ENCODE results near the gene TERB2. TPM values are rescaled to one million over a fixed set of nuclear protein-coding genes. Genes with fewer than 3 reads are reported as not detected.
"Not testable (repeated sequence)": the region's sequence is repeated elsewhere in the genome, so short reads cannot be mapped to it uniquely, and the experiment has no call there.

Gene TERB2
- polyA plus RNA-seq, 1 donor: not detected

DNA sequence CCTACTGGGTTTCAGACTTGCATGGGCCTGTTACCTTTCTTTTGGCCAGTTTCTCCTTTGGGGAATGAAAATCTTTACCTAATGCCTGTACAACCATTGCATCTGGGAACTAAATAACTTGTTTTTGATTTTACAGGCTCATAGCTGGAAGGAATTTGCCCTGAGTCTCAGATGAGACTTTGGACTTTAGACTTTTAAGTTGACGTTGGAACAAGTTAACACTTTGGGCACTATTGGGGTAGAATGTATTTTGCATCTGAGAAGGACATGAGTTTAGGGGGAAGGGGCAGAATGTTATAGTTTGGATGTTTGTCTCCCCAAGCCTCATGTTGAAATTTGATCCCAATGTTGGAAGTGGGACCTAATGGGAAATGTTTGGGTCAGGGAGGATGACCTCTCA, 44.7 kb downstream of the TERB2 start:
- DNase-seq; H3K36me3 ChIP-seq (ENCODE audit: control insufficient read depth, insufficient read depth, low read length): not testable (repeated sequence)
- 20% methylated on average over 1 of the region's 1 CpG for WGBS (ENCODE audit: insufficient coverage, low lambda C conversion rate)

DNA sequence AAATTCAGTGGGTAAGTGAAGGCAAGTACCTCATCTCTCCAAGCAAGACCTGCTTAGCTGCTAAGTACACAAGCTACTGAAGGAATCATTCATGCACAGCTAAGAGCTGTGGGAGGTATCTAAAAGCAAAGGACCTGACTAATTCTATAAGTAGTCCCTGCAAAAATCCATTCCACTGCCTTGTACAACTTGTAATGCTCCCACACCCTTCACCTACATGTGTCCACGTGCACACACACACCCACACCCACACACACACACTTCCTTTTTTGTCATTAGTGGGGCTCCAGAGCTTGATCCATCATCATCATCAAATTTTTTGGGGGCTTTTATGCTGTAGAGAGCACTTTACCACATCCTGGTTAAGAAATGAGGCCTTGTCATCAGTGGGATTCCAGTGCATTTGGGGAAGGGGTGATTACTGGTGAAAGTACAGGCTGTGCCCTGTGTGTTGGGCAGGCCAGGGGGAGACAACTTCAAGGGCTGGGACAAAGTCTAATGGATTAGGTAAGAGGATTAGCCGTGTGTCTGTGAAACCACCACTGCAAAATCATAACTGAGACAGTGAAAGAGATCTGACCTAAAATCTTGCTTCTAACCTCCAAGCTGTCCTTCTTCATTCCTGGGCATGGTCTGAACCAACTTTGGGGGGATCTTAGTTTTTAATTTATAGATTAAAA, 47.4 kb downstream of the TERB2 start:
- not testable (repeated sequence) for H3K4me3 ChIP-seq (ENCODE audit: low read length); H3K9me3 ChIP-seq (ENCODE audit: control insufficient read depth, low read depth, low read length); H3K36me3 ChIP-seq (ENCODE audit: control insufficient read depth, insufficient read depth, low read length); H3K27ac ChIP-seq (ENCODE audit: low read length); H3K27me3 ChIP-seq (ENCODE audit: control insufficient read depth, insufficient read depth, low read length)
- H3K4me1 ChIP-seq (ENCODE audit: control insufficient read depth, insufficient read depth, low read length): peaks cover 16% of the 10 kb centered on the region
- DNase-seq: peak; percentile 19 to 49
- 40% methylated on average over 1 of the region's 2 CpGs for WGBS (ENCODE audit: insufficient coverage, low lambda C conversion rate)

More for the DNA sequence above, 44.7 kb downstream of the TERB2 start:
- H3K4me1 ChIP-seq (ENCODE audit: control insufficient read depth, insufficient read depth, low read length): peaks cover 16% of the 10 kb centered on the region
- H3K9me3 ChIP-seq (ENCODE audit: control insufficient read depth, low read depth, low read length); H3K27ac ChIP-seq (ENCODE audit: low read length); H3K27me3 ChIP-seq (ENCODE audit: control insufficient read depth, insufficient read depth, low read length); H3K4me3 ChIP-seq (ENCODE audit: low read length): not testable (repeated sequence)

DNA sequence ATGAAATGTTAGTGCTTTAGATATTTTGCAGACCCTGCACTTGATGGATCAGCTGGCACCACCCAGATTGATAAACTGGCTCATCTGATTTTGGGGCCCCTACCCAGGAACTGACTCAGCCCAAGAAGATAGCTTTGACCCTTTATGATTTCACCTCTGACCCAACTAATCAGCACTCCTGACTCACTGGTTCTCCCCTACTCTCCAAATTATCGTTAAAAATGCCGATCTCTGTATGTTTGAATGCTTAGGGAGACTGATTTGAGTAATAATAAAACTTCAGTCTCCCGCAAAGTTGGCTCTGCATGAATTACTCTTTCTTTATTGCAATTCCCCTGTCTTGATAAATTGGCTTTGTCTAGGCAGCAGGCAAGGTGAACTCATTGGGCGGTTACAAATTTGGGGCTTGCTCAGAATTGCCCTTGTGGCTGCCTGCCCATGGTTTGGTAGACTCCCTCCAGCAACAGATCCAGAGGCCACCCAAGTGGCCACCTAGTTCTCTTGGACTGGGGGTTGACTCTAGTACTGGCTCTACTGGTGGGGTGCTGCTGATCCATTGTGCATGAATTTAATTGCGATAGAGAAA, 48.2 kb downstream of the TERB2 start:
- WGBS (ENCODE audit: insufficient coverage, low lambda C conversion rate): 70% methylated on average over 2 of the region's 5 CpGs
- H3K4me3 ChIP-seq (ENCODE audit: low read length); DNase-seq; H3K36me3 ChIP-seq (ENCODE audit: control insufficient read depth, insufficient read depth, low read length); H3K27ac ChIP-seq (ENCODE audit: low read length); H3K9me3 ChIP-seq (ENCODE audit: control insufficient read depth, low read depth, low read length); H3K27me3 ChIP-seq (ENCODE audit: control insufficient read depth, insufficient read depth, low read length): not testable (repeated sequence)
- peaks cover 16% of the 10 kb centered on the region for H3K4me1 ChIP-seq (ENCODE audit: control insufficient read depth, insufficient read depth, low read length)

DNA sequence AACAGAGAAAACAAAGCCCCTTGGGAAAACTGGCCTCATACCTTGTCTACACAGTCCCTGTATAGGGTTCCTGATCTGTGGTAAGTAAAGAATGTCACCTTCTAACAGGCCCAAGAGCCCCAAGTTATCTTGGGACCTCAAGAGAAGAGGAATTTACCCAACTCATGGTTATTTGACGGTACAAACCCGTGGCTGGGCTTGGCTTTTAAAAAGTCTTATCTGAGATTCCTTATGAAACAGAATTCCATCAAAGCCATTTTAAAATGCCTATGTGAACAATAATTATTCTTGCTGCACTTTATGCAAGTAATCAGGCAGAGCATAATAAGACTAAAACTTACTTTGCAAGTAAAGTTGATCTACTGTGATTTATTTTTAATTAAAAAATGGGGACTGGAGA, 52.6 kb downstream of the TERB2 start:
- H3K27me3 ChIP-seq (ENCODE audit: control insufficient read depth, insufficient read depth, low read length): no peaks in the 10 kb centered on the region
- H3K9me3 ChIP-seq (ENCODE audit: control insufficient read depth, low read depth, low read length): peaks cover 8% of the 10 kb centered on the region
- WGBS (ENCODE audit: insufficient coverage, low lambda C conversion rate): no CpG with 5 or more reads among the region's 2 CpGs
- no peaks in the 10 kb centered on the region for H3K36me3 ChIP-seq (ENCODE audit: control insufficient read depth, insufficient read depth, low read length)
- peaks cover 10% of the 10 kb centered on the region for H3K4me1 ChIP-seq (ENCODE audit: control insufficient read depth, insufficient read depth, low read length)
- H3K27ac ChIP-seq (ENCODE audit: low read length): no peak overlapping the region
- DNase-seq: no peak
- H3K4me3 ChIP-seq (ENCODE audit: low read length): no peak overlapping the region

DNA sequence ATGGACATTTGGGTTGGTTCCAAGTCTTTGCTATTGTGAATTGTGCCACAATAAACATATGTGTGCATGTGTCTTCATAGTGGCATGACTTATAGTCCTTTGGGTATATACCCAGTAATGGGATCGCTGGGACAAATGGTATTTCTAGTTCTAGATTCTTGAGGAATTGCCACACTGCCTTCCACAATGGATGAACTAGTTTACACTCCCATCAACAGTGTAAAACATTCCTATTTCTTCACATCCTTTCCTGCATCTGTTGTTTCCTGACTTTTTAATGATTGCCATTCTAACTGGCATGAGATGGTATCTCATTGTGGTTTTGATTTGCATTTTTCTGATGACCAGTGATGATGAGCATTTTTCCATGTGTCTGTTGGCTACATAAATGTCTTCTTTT, 58.6 kb downstream of the TERB2 start:
- H3K4me3 ChIP-seq (ENCODE audit: low read length); H3K36me3 ChIP-seq (ENCODE audit: control insufficient read depth, insufficient read depth, low read length); DNase-seq; H3K27ac ChIP-seq (ENCODE audit: low read length); H3K9me3 ChIP-seq (ENCODE audit: control insufficient read depth, low read depth, low read length); H3K4me1 ChIP-seq (ENCODE audit: control insufficient read depth, insufficient read depth, low read length); H3K27me3 ChIP-seq (ENCODE audit: control insufficient read depth, insufficient read depth, low read length): not testable (repeated sequence)
- WGBS (ENCODE audit: insufficient coverage, low lambda C conversion rate): no CpG with 5 or more reads among the region's 1 CpG

DNA sequence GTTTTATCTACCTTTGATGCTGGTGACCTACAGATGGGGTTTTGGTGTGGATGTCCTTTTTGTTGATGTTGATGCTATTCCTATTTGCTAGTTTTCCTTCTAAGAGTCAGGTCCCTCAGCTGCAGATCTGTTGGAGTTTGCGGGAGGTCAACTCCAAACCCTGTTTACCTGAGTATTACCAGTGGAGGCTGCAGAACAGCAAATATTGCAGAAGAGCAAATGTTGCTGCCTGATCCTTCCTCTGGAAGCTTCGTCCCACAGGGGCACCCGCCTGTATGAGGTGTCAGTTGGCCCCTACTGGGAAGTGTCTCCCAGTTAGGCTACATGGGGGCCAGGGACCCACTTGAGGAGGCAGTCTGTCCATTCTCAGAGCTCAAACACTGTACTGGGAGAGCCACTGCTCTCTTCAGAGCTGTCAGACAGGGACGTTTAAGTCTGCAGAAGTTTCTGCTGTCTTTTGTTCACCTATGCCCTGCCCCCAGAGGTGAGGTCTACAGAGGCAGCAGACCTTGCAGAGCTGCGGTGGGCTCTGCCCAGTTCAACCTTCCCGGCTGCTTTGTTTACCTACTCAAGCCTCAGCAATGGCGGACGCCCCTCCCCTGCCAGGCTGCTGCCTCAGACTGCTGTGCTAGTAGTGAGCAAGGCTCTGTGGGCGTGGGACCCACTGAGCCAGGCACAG, 63.9 kb downstream of the TERB2 start:
- H3K27me3 ChIP-seq (ENCODE audit: control insufficient read depth, insufficient read depth, low read length); DNase-seq; H3K27ac ChIP-seq (ENCODE audit: low read length); H3K36me3 ChIP-seq (ENCODE audit: control insufficient read depth, insufficient read depth, low read length); H3K4me3 ChIP-seq (ENCODE audit: low read length); H3K9me3 ChIP-seq (ENCODE audit: control insufficient read depth, low read depth, low read length): not testable (repeated sequence)
- H3K4me1 ChIP-seq (ENCODE audit: control insufficient read depth, insufficient read depth, low read length): peaks cover 11% of the 10 kb centered on the region
- WGBS (ENCODE audit: insufficient coverage, low lambda C conversion rate): no CpG with 5 or more reads among the region's 9 CpGs

DNA sequence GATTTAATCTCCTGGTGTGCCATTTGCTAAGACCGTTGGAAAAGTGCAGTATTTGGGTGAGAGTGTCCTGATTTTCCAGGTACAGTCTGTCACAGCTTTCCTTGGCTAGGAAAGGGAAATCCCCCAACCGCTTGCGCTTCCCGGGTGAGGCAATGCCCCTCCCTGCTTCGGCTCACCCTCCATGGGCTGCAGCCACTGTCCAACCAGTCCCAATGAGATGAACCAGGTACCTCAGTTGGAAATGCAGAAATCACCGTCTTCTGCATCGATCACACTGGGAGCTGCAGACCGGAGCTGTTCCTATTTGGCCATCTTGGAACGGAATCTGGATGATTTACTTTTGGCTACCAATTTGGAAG, 64.4 kb downstream of the TERB2 start:
- no CpG with 5 or more reads among the region's 9 CpGs for WGBS (ENCODE audit: insufficient coverage, low lambda C conversion rate)
- H3K9me3 ChIP-seq (ENCODE audit: control insufficient read depth, low read depth, low read length); H3K27ac ChIP-seq (ENCODE audit: low read length); H3K36me3 ChIP-seq (ENCODE audit: control insufficient read depth, insufficient read depth, low read length); H3K4me3 ChIP-seq (ENCODE audit: low read length); DNase-seq; H3K27me3 ChIP-seq (ENCODE audit: control insufficient read depth, insufficient read depth, low read length): not testable (repeated sequence)
- H3K4me1 ChIP-seq (ENCODE audit: control insufficient read depth, insufficient read depth, low read length): peaks cover 11% of the 10 kb centered on the region

DNA sequence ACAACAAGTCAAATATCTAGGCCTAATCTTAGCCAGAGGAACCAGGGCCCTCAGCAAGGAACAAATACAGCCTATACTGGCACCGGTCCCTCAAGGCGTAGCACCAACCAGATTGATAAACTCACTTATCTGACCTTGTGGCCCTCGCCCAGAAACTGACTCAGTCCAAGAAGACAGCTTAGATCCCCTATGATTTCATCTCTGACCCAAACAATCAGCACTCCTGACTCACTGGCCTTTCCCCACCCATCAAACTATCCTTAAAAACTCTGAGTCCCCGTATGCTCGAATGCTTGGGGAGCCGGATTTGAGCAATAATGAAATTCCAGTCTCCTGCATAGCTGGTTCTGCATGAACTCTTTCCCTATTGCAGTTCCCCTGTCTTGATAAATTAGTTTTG, 64.9 kb downstream of the TERB2 start:
- no CpG with 5 or more reads among the region's 6 CpGs for WGBS (ENCODE audit: insufficient coverage, low lambda C conversion rate)
- H3K27me3 ChIP-seq (ENCODE audit: control insufficient read depth, insufficient read depth, low read length): no peaks in the 10 kb centered on the region
- peaks cover 11% of the 10 kb centered on the region for H3K4me1 ChIP-seq (ENCODE audit: control insufficient read depth, insufficient read depth, low read length)
- DNase-seq: no peak
- no peaks in the 10 kb centered on the region for H3K36me3 ChIP-seq (ENCODE audit: control insufficient read depth, insufficient read depth, low read length)
- no peaks in the 10 kb centered on the region for H3K9me3 ChIP-seq (ENCODE audit: control insufficient read depth, low read depth, low read length)
- no peak overlapping the region for H3K4me3 ChIP-seq (ENCODE audit: low read length)
- no peak overlapping the region for H3K27ac ChIP-seq (ENCODE audit: low read length)

DNA sequence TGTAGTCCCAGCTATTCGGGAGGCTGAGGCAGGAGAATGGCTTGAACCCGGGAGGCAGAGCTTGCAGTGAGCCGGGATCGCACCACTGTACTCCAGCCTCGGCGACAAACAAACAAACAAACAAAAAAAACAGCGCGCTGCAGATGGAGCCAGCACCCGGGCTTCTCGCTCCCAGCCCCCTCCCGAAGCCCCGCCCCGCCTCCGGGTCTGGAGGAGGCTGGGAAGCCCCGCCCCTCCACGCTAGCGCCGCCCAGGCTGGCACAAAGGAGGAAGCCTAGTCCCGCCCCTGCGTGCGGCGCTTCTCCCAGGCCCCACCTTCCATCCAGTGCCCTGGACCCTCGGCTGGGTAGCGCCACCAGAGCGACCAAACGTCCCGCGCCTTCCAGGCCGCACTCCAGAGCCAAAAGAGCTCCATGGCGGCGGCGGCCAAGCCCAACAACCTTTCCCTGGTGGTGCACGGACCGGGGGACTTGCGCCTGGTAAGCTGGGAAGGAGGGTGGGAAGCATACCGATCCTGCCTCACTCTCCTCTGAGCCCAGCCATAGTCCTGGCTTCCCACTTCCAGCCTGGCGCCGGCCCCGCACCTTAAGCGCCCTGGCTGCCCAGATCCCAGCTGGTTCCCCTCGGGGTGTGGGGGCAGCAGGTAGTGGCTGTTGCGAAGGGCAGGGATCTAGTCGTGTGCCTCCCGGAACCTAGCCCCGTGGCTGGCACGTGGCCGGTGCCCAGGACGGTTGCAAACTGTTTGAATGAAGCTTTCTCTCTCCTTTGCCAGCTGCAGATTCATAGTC, 66.6 kb downstream of the TERB2 start, which contains the start of gene SORD:
Gene SORD, plus strand, starts transcription at position 325 of the 788 bp plus-strand sequence. Its CDS starts 89 bp downstream, at position 414.
- Histone ChIP-seq H3K36me3 (ENCODE audit: control insufficient read depth, insufficient read depth, low read length) (peaks cover 3% of the 10 kb centered on the region), H3K27ac (ENCODE audit: low read length) (peak within 1 kb of the TSS; percentile 30), H3K27me3 (ENCODE audit: control insufficient read depth, insufficient read depth, low read length) (no peaks in the 10 kb centered on the region), H3K4me3 (ENCODE audit: low read length) (peak within 1 kb of the TSS; percentile 80), H3K9me3 (ENCODE audit: control insufficient read depth, low read depth, low read length) (no peaks in the 10 kb centered on the region), H3K4me1 (ENCODE audit: control insufficient read depth, insufficient read depth, low read length) (peaks cover 11% of the 10 kb centered on the region)
- WGBS (ENCODE audit: insufficient coverage, low lambda C conversion rate): no CpG with 5 or more reads among the region's 48 CpGs
- peak; percentile 92 to 93 for DNase-seq

DNA sequence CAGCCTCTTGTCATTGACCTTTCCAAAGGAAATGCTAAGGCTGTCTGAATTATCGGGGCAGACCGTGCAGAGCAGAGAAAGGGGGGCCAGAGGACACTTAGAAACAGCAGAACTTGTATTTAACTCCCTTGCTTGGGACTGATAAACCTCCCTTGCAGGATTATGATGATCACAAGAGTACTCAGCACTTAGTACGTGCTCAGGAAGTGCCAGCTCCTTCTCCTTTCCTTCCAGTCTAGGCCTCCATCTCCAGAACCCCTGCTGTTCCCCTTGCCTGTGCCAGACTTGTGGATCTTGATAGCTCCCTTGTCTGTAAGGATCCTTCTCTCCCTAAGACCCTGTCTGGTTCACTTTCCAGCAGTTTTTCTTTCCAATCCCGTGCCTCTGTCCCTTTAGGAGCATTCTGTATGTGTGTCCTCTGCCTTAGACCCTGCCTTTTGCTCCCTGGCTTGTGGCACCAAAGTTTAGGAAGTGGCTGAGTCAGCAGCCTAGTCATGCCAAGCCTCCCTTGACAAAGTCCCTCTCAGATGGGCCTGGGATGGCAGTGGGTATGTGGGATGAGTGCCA, 67.3 kb downstream of the TERB2 start:
- H3K4me1 ChIP-seq (ENCODE audit: control insufficient read depth, insufficient read depth, low read length): peaks cover 11% of the 10 kb centered on the region
- H3K27ac ChIP-seq (ENCODE audit: low read length): peak overlapping the region; percentile 30
- no CpG with 5 or more reads among the region's 4 CpGs for WGBS (ENCODE audit: insufficient coverage, low lambda C conversion rate)
- peaks cover 3% of the 10 kb centered on the region for H3K36me3 ChIP-seq (ENCODE audit: control insufficient read depth, insufficient read depth, low read length)
- H3K4me3 ChIP-seq (ENCODE audit: low read length): peak overlapping the region; percentile 80
- H3K9me3 ChIP-seq (ENCODE audit: control insufficient read depth, low read depth, low read length): no peaks in the 10 kb centered on the region
- H3K27me3 ChIP-seq (ENCODE audit: control insufficient read depth, insufficient read depth, low read length): no peaks in the 10 kb centered on the region
- DNase-seq: peak in 1 of 2 donors; percentile 54
